C4-2B (cell line): ENCODE measurements around the gene LEMD2.
A peak's percentile ranks its signal among the peaks of the same experiment; 100 is the strongest.

Source experiments
- H3K27ac ChIP-seq: fragments of 450-650 bp; 2 replicates; pipeline ENCODE4 v1.5.1; 2017
- ZFX ChIP-seq: fragments of 450-650 bp; IDR thresholded peaks from 2 replicates; pipeline ENCODE4 v1.6.1; 2017
- TF ChIP-seq, protein P1 (sequence below): fragments of 450-650 bp; conservative IDR thresholded peaks from 2 replicates; pipeline ENCODE4 v1.5.1; 2017; ENCODE audit warnings: mild to moderate bottlenecking

The LEMD2 gene

DNA sequence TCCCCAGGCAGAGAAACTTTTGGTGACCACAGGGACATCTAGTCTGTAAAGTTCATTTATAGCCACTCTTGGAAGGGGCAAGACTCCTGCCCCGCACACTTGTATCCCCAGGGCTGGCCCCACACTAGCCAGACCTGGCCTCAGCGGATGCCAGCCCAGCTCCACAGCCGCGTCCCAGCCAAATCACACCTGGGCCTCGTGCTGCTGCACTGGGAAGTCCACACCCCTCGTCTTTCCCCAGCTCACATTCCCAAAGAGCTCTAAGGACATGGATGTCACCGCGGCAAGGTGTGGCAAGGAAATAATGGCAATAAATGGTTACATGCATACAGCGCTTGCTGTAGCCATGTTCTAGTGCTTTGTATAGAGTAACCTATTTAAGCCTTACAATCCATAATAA, 50.8 kb downstream of the LEMD2 start:
- no peak overlapping the region for H3K27ac ChIP-seq
- TF ChIP-seq, protein P1, sequence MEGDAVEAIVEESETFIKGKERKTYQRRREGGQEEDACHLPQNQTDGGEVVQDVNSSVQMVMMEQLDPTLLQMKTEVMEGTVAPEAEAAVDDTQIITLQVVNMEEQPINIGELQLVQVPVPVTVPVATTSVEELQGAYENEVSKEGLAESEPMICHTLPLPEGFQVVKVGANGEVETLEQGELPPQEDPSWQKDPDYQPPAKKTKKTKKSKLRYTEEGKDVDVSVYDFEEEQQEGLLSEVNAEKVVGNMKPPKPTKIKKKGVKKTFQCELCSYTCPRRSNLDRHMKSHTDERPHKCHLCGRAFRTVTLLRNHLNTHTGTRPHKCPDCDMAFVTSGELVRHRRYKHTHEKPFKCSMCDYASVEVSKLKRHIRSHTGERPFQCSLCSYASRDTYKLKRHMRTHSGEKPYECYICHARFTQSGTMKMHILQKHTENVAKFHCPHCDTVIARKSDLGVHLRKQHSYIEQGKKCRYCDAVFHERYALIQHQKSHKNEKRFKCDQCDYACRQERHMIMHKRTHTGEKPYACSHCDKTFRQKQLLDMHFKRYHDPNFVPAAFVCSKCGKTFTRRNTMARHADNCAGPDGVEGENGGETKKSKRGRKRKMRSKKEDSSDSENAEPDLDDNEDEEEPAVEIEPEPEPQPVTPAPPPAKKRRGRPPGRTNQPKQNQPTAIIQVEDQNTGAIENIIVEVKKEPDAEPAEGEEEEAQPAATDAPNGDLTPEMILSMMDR = no peak
- no peak for TF ChIP-seq ZFX

DNA sequence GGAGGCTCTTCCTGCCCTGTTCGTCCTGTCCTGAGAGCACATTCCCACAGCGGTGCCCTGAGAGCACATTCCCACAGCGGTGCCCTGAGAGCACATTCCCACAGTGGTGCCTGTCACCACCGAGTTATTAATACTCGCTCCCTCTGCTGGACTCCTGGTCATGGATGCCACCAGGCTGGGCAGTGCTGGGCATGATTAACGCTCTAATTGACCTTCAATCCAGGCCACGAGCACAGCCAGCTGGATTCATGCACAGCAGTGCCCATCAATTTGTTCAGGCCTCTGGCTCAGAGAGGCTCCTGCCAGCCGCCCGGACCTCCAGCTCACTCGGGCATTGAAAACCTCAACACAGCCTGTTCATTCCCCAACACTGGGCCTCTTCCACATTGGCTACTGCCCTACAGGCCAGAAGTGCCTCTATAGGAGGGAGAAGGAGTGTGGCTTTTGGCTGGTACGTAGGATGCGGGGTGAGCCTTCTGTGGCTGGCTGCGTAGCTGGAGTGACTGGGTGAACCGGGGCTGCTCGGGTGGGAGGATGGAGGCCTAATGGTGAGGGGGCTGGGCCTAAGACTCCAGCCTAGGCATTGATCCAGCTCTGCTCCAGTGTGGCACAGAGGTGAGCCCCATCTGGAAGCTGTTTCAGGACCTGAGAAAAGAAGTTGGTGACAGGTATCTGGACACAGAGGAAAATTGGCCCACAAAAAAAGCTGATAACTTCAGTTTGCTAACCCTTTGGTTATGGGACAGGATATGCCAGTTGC, 51.5 kb downstream of the LEMD2 start:
- TF ChIP-seq ZFX = no peak; the same call in 1 of the 2 replicates
- TF ChIP-seq, protein P1 = no peak
- no peak overlapping the region; the same call in 1 of the 2 replicates for H3K27ac ChIP-seq

DNA sequence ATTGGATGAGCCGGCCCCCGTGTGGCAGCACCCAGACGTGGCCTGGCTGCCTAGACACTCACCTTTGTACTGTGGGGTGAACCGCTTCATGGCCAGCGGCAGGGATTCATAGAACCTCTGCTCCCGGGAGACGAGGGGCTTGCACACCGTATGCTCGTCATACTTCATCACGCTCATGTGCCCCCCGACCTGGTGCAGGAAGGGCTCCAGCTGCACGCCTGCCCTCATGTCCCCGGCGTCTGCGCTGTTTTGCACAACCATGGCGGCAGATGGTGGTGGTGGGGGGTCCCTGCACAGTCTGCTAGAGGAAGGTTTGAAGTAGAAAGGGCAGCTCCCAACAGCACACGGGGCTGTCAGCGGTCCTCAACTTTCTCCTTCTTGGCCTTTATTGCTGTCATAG, 53.7 kb downstream of the LEMD2 start:
- TF ChIP-seq ZFX = no peak
- TF ChIP-seq, protein P1 = no peak
- no peak overlapping the region; the same call in 1 of the 2 replicates for H3K27ac ChIP-seq

DNA sequence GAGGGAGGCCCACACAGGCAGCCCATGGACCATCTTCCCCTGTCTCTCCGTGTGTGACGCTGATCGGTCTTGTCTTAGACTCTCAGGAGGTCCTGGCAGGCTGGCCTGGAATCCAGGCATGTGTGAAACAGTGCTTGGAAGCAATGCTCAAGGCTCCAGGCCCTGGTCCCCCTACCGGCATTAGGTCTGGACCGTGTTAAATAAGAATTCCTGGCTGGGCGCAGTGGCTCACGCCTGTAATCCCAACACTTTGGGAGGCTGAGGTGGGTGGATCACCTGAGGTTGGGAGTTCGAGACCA, 55.3 kb downstream of the LEMD2 start:
- TF ChIP-seq, protein P1 = no peak
- TF ChIP-seq ZFX = no peak
- peak overlapping the region; percentile 99 for H3K27ac ChIP-seq

DNA sequence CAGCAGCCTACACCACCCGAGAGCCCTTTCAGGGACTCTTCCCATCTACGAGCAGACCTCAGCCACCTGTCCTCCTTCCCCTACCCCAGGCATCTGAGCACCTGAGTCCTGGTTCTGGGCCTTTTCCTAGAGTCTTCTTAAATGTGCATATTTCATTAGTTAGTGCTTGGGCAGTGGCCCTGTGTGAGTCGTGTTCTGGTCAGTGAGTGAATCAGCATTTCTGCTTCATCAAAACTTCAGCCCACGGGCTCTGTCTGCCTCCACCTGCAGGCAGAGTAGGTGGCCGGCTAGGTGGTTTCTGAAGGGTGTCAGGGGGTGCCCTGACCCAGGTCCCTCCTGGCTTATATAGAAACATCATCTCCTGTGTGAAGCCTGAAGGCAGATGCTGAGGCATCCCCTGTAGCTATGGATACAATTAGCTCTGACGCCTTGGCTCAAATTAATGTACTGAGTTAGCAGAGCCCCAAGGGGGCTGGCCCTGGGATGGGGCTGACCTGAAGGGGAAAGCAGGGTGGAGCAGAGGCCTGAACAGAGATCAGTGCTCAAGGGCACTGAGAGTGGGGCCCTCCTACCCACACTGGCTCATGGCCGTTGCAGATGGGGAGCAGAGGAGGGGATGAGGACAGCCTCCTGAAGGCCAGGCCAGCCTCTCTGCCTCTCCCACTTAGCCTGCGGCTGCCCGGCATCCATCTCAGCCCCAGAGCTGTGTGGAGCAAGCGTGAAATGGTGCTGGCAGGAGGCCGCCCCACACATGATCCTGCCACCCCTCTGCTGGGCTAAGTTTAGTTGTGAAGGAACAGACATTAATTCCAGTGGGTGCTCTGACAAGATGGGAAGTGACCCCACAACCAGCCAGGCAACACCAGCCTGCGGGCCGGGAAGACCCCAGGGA, 55.9 kb downstream of the LEMD2 start:
- TF ChIP-seq, protein P1 = no peak
- no peak for TF ChIP-seq ZFX
- H3K27ac ChIP-seq = peak overlapping the region; percentile 99

DNA sequence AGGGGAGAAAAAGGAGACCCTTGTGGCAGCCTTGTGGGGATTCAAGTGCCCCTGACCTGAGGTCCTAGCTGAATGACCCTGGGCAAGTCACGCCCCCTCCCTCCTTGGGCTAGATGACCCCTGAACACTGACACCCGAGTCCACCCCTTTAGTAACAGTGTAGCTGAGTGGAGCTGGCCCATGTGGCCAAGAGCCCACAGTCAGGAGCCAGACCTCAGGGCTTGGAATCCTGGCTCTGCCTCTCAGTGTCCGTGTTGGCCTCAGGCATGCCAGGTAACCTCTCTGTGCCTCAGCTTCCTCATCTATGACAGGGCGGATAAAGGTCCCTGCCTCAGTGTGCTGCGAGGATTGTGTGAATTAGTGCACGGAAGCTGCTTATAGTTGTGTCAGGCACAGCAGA, 56.5 kb downstream of the LEMD2 start:
- TF ChIP-seq, protein P1 = no peak
- TF ChIP-seq ZFX = no peak
- H3K27ac ChIP-seq = peak overlapping the region; percentile 99

DNA sequence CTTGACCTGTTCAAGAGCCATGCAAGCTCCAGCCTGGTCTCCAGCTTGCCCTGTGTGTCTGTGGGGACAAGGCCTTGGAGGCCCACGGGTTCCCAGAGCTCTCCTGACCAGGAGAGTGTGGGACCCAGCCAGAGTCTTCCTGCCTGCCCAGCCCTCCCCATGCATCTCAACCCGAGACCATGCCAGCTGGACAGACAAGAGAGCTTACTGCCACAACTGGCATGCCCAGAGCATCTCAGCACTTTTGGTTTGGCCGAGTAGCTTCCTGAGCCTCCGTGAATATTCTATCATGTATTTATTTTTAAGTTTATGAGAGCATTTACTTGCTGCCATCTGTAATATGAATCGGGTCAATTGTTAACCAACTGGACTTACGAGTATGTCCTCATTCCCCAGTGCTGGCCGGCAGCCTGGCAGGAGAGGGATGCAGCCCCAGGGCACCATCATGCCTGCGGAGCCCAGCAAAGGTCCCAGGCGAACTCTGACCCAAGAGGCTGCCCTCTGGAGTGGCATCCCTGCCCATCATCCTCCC, 57.1 kb downstream of the LEMD2 start:
- peak overlapping the region; percentile 99 for H3K27ac ChIP-seq
- no peak for TF ChIP-seq ZFX
- TF ChIP-seq, protein P1 = no peak
